HEK293 (cell line): ENCODE measurements around the gene UBE2Q1.

ENCODE experiments used
- HOXC10 ChIP-seq: sonication (generic); formaldehyde crosslinking; IDR thresholded peaks from 2 replicates; pipeline ENCODE4 v1.8.1; 2023; ENCODE audit warnings: mild to moderate bottlenecking, missing genetic modification reagents
- ZNF24 ChIP-seq: fragments of 450-650 bp; formaldehyde crosslinking; IDR thresholded peaks from 2 replicates; pipeline ENCODE4 v1.5.1; 2016; ENCODE audit warnings: missing biosample characterization, missing genetic modification characterization
- ZNF274 ChIP-seq, 2 experiments: fragments of 200-500 bp in 1 of 2; fragments of 450-650 bp in 1 of 2; sonication (Bioruptor generic) in 1 of 2; formaldehyde crosslinking in 1 of 2; IDR thresholded peaks; 2 replicates each; pipeline versions ENCODE4 v1.5.1 to v1.6.1; 2014 to 2016; ENCODE audit warnings: borderline replicate concordance in 1 of 2, inconsistent platforms in 1 of 2, low read length in 1 of 2, missing biosample characterization in 1 of 2, missing genetic modification characterization in 1 of 2
- TF ChIP-seq, protein P1 (sequence below): fragments of 450-650 bp; IDR thresholded peaks from 2 replicates; pipeline ENCODE4 v1.5.1; 2018; ENCODE audit warnings: missing biosample characterization, mild to moderate bottlenecking, missing genetic modification characterization
- TF ChIP-seq, protein P2 (sequence below): fragments of 450-650 bp; formaldehyde crosslinking; IDR thresholded peaks from 2 replicates; pipeline ENCODE4 v1.5.1; 2016; ENCODE audit warnings: missing biosample characterization, missing genetic modification characterization

DNA sequence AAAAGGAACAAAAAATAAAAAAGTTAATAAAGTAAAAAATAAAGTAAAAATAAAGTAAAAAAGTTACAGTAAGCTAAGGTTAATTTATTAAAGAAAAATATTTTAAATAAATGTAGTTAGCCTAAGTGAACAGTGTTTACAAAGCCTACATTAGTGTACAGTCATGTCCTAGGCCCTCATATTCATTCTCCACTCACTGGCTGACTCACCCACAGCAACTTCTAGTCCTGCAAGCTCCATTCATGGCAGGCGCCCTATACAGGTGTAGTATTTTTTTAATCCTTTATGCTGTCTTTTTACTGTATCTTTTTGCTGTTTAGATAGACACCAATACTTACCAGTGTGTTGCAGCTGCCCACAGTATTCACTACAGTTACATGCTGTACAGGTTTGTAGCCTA, 37.2 kb upstream of the UBE2Q1 start:
- TF ChIP-seq ZNF274 (IDR thresholded peaks at IDR 0.05; ENCODE audit: low read length) = no peak
- TF ChIP-seq ZNF274 (tag by site-specific recombination; IDR thresholded peaks at IDR 0.05; ENCODE audit: borderline replicate concordance) = no peak
- TF ChIP-seq ZNF24 (tag by site-specific recombination) = no peak
- TF ChIP-seq, protein P1, sequence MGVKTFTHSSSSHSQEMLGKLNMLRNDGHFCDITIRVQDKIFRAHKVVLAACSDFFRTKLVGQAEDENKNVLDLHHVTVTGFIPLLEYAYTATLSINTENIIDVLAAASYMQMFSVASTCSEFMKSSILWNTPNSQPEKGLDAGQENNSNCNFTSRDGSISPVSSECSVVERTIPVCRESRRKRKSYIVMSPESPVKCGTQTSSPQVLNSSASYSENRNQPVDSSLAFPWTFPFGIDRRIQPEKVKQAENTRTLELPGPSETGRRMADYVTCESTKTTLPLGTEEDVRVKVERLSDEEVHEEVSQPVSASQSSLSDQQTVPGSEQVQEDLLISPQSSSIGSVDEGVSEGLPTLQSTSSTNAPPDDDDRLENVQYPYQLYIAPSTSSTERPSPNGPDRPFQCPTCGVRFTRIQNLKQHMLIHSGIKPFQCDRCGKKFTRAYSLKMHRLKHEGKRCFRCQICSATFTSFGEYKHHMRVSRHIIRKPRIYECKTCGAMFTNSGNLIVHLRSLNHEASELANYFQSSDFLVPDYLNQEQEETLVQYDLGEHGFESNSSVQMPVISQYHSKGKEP (tag by site-specific recombination) = no peak
- TF ChIP-seq, protein P2, sequence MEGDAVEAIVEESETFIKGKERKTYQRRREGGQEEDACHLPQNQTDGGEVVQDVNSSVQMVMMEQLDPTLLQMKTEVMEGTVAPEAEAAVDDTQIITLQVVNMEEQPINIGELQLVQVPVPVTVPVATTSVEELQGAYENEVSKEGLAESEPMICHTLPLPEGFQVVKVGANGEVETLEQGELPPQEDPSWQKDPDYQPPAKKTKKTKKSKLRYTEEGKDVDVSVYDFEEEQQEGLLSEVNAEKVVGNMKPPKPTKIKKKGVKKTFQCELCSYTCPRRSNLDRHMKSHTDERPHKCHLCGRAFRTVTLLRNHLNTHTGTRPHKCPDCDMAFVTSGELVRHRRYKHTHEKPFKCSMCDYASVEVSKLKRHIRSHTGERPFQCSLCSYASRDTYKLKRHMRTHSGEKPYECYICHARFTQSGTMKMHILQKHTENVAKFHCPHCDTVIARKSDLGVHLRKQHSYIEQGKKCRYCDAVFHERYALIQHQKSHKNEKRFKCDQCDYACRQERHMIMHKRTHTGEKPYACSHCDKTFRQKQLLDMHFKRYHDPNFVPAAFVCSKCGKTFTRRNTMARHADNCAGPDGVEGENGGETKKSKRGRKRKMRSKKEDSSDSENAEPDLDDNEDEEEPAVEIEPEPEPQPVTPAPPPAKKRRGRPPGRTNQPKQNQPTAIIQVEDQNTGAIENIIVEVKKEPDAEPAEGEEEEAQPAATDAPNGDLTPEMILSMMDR (tag by site-specific recombination) = no peak
- no peak for TF ChIP-seq HOXC10 (CRISPR knock-in tag)
